ENCODE measurements around the gene SNRPD2.
A peak's percentile ranks its signal among the peaks of the same experiment; 100 is the strongest.
"Not testable (repeated sequence)": the region's sequence is repeated elsewhere in the genome, so short reads cannot be mapped to it uniquely, and the experiment has no call there.

Gene SNRPD2

GRCh38 chr19:45691516-45692186, at the start of gene SNRPD2:
SNRPD2 (minus strand) TSS chr19:45691953; CDS start chr19:45691888, 65 bp downstream.
- DNase-seq, result peak; percentile 75 to 100 (median 95)

- DNase-seq, result no peak
These were observed 48.0 kb upstream of the SNRPD2 start for GRCh38 chr19:45739498-45740439.

- DNase-seq, result no peak
These were observed 41.5 kb upstream of the SNRPD2 start, which contains the start of gene MEIOSIN for GRCh38 chr19:45733160-45733810. MEIOSIN (plus strand) TSS chr19:45733439; CDS start chr19:45735377, 1,938 bp downstream.

GRCh38 chr19:45730368-45731288, 38.9 kb upstream of the SNRPD2 start, which contains the start of gene FBXO46:
FBXO46 (minus strand) TSS chr19:45730896; CDS start chr19:45713495, 17,401 bp downstream.
- DNase-seq, result peak; percentile 81 to 99 (median 97)

GRCh38 chr19:45729800-45730290, 38.1 kb upstream of the SNRPD2 start:
- no peak for DNase-seq

- not testable (repeated sequence) for DNase-seq
These were observed 36.9 kb upstream of the SNRPD2 start for GRCh38 chr19:45728683-45729082.

- not testable (repeated sequence) for DNase-seq
These were observed 28.3 kb upstream of the SNRPD2 start for GRCh38 chr19:45720065-45720464.

- DNase-seq, result peak in 1 of 58 donors; percentile 55
These were observed 26.4 kb upstream of the SNRPD2 start for GRCh38 chr19:45717983-45718650.

- peak; percentile 92 to 100 (median 99) for DNase-seq
These were observed 25.6 kb upstream of the SNRPD2 start for GRCh38 chr19:45717131-45717982.

GRCh38 chr19:45716359-45717130, 24.8 kb upstream of the SNRPD2 start:
- DNase-seq, result peak in 9 of 58 donors; percentile 15 to 58 (median 41)

- no peak for DNase-seq
These were observed 23.4 kb upstream of the SNRPD2 start for GRCh38 chr19:45715139-45715538.

- DNase-seq, result no peak
These were observed 21.4 kb upstream of the SNRPD2 start for GRCh38 chr19:45713141-45713540.

- DNase-seq, result no peak
These were observed 20.9 kb upstream of the SNRPD2 start for GRCh38 chr19:45712699-45713067.

- DNase-seq, result no peak
These were observed 20.3 kb upstream of the SNRPD2 start for GRCh38 chr19:45711851-45712698.

- DNase-seq, result peak in 1 of 58 donors; percentile 6
These were observed 18.8 kb upstream of the SNRPD2 start for GRCh38 chr19:45710356-45711130.

All from anterior cingulate cortex (tissue), 58 donors.